ENCODE data around the gene BLOC1S5. TPM values are rescaled to one million over a fixed set of nuclear protein-coding genes. Genes with fewer than 3 reads are reported as not detected.

BLOC1S5 gene
- total RNA-seq, 2 donors from 2014 or later: 14.4 to 17.6 TPM

- no peak overlapping the region for H3K4me3 ChIP-seq (ENCODE audit: low read length)
- no peak overlapping the region for H3K9ac ChIP-seq (ENCODE audit: extremely low read depth, low read length, poor library complexity, severe bottlenecking)
- 44 to 85% methylated on average over 1 to 4 of the region's 4 CpGs for WGBS, 2 experiments (ENCODE audit: insufficient coverage in 1 of 2, insufficient read length in 1 of 2)
- H3K9me3 Mint-ChIP-seq: no peaks in the 10 kb centered on the region
- H3K4me1 ChIP-seq (ENCODE audit: control insufficient read depth, insufficient read depth, low read length): no peaks in the 10 kb centered on the region
- H3K27ac Mint-ChIP-seq: no peak overlapping the region
- peaks cover 14% of the 10 kb centered on the region for H3K27me3 Mint-ChIP-seq (ENCODE audit: insufficient read depth)
- H3K36me3 ChIP-seq (ENCODE audit: control insufficient read depth, insufficient read depth, low read length): no peaks in the 10 kb centered on the region
- no peak for DNase-seq
- H3K27me3 ChIP-seq (ENCODE audit: control insufficient read depth, insufficient read depth, low read length, poor library complexity, severe bottlenecking): peaks cover 15% of the 10 kb centered on the region
- H3K4me1 Mint-ChIP-seq: no peaks in the 10 kb centered on the region
- no peak overlapping the region for H3K27ac ChIP-seq (ENCODE audit: low read depth, low read length)
- H3K4me3 Mint-ChIP-seq: no peak overlapping the region
- TF ChIP-seq CTCF (conservative IDR thresholded peaks at IDR 0.05): no peak
- no peaks in the 10 kb centered on the region for H3K36me3 Mint-ChIP-seq (ENCODE audit: low read depth)
- H3K9me3 ChIP-seq (ENCODE audit: control insufficient read depth, low read length): no peaks in the 10 kb centered on the region
Observed at GRCh38 chr6:8005136-8005535, 59.1 kb downstream of the BLOC1S5 start.

- peaks cover 18% of the 10 kb centered on the region for H3K27me3 Mint-ChIP-seq (ENCODE audit: insufficient read depth)
Observed at GRCh38 chr6:8000636-8001035, 63.6 kb downstream of the BLOC1S5 start.

GRCh38 chr6:8000188-8000596 is 64.0 kb downstream of the BLOC1S5 start:
- Histone ChIP-seq H3K9ac (ENCODE audit: extremely low read depth, low read length, poor library complexity, severe bottlenecking) (no peak overlapping the region), H3K4me3 (ENCODE audit: low read length) (no peak overlapping the region), H3K36me3 (ENCODE audit: control insufficient read depth, insufficient read depth, low read length) (no peaks in the 10 kb centered on the region), H3K27me3 (ENCODE audit: control insufficient read depth, insufficient read depth, low read length, poor library complexity, severe bottlenecking) (peaks cover 15% of the 10 kb centered on the region), H3K9me3 (ENCODE audit: control insufficient read depth, low read length) (no peaks in the 10 kb centered on the region), H3K4me1 (ENCODE audit: control insufficient read depth, insufficient read depth, low read length) (no peaks in the 10 kb centered on the region), H3K27ac (ENCODE audit: low read depth, low read length) (no peak overlapping the region)
- no peaks in the 10 kb centered on the region for H3K4me1 Mint-ChIP-seq
- DNase-seq: no peak
- peaks cover 18% of the 10 kb centered on the region for H3K27me3 Mint-ChIP-seq (ENCODE audit: insufficient read depth)
- no peak overlapping the region for H3K27ac Mint-ChIP-seq
- TF ChIP-seq CTCF (conservative IDR thresholded peaks at IDR 0.05): no peak
- 75 to 90% methylated on average over 3 of the region's 4 CpGs for WGBS, 2 experiments (ENCODE audit: insufficient coverage in 1 of 2, insufficient read length in 1 of 2)
- no peaks in the 10 kb centered on the region for H3K9me3 Mint-ChIP-seq
- H3K4me3 Mint-ChIP-seq: no peak overlapping the region
- H3K36me3 Mint-ChIP-seq (ENCODE audit: low read depth): no peaks in the 10 kb centered on the region

More at GRCh38 chr6:8000636-8001035, 63.6 kb downstream of the BLOC1S5 start:
- DNase-seq: no peak
- Histone ChIP-seq H3K27me3 (ENCODE audit: control insufficient read depth, insufficient read depth, low read length, poor library complexity, severe bottlenecking) (peaks cover 15% of the 10 kb centered on the region), H3K4me3 (ENCODE audit: low read length) (no peak overlapping the region), H3K27ac (ENCODE audit: low read depth, low read length) (no peak overlapping the region), H3K36me3 (ENCODE audit: control insufficient read depth, insufficient read depth, low read length) (no peaks in the 10 kb centered on the region), H3K4me1 (ENCODE audit: control insufficient read depth, insufficient read depth, low read length) (no peaks in the 10 kb centered on the region), H3K9ac (ENCODE audit: extremely low read depth, low read length, poor library complexity, severe bottlenecking) (no peak overlapping the region), H3K9me3 (ENCODE audit: control insufficient read depth, low read length) (no peaks in the 10 kb centered on the region)
- no peak overlapping the region for H3K4me3 Mint-ChIP-seq
- no peak for TF ChIP-seq CTCF (conservative IDR thresholded peaks at IDR 0.05)
- H3K4me1 Mint-ChIP-seq: no peaks in the 10 kb centered on the region
- 94% methylated on average over 1 of the region's 1 CpG; no CpG with 5 or more reads in 1 of the 2 experiments for WGBS, 2 experiments (ENCODE audit: insufficient coverage in 1 of 2, insufficient read length in 1 of 2)
- no peaks in the 10 kb centered on the region for H3K36me3 Mint-ChIP-seq (ENCODE audit: low read depth)
- no peak overlapping the region for H3K27ac Mint-ChIP-seq
- no peaks in the 10 kb centered on the region for H3K9me3 Mint-ChIP-seq

Data from endodermal cell (in vitro differentiated cells).